Pancreas (tissue), 10 donors: ENCODE data around the gene PDZD2. TPM values are rescaled to one million over a fixed set of nuclear protein-coding genes. Genes with fewer than 3 reads are reported as not detected.

Source experiments
- ATAC-seq, 4 donors: fragments of 200-7000 bp; cut with Tn5 transposase; one replicate each; pipeline versions ENCODE4 v1.8.0 to v1.9.1; 2020; ENCODE audit warnings: mild to moderate bottlenecking in 4 of 4, moderate library complexity in 4 of 4
- DNase-seq, 6 donors: peaks; one replicate each; pipeline ENCODE4 v3.0.0-alpha.2; 2020
- FAIRE-seq: peaks from 2 replicates; lab custom pipeline; 2012; peaks lifted over from hg19 to GRCh38; lab: Jason Lieb, UNC
- H3K27ac ChIP-seq, 4 donors: fragments of 200-600 bp; sonication (generic); 1 replicate in 3 of 4; 2 replicates in 1 of 4; pipeline versions ENCODE4 v1.5.0 to v1.8.0; 2020
- H3K27me3 ChIP-seq, 4 donors: fragments of 200-600 bp; one replicate each; pipeline ENCODE4 v1.8.0; 2021
- H3K36me3 ChIP-seq, 3 donors: fragments of 200-600 bp; sonication (generic) in 1 of 3; one replicate each; pipeline versions ENCODE4 v1.5.0 to v1.8.0; 2020 to 2021
- H3K4me1 ChIP-seq, 3 donors: fragments of 200-600 bp; one replicate each; pipeline ENCODE4 v1.8.0; 2021
- H3K4me3 ChIP-seq, 4 donors: fragments of 200-600 bp; sonication (generic) in 2 of 4; one replicate each; pipeline versions ENCODE4 v1.5.0 to v1.8.0; 2020 to 2021
- H3K9me3 ChIP-seq, 4 donors: fragments of 200-600 bp; one replicate each; pipeline ENCODE4 v1.8.0; 2021
- WGBS, 2 donors: extraction: QIAGEN DNeasy Blood & Tissue Kit; methylation state at CpG; one replicate each; pipeline ENCODE4 v1.1.7; 2013; 5-methylcytosine and 5-hydroxymethylcytosine counted together
- intact Hi-C, 3 donors: fragments of 100-400 bp; cut with DNase I; formaldehyde crosslinking; loops; one replicate each; pipeline versions ENCODE4 v1.11.1 to v1.14.2; 2022
- polyA plus RNA-seq, 2 donors: library from polyadenylated mRNA; stranded (reverse); fragments of 200-250 nt; gene quantifications; one replicate each; pipeline ENCODE4 v1.2.3, GENCODE V29; 2013
- total RNA-seq, 6 donors: library from RNA; stranded (reverse); fragmentation: NEBNext Ultra II Directional in 4 of 6; extraction: Animal tissue kit (Norgen Biotek cat#: 25700) in 4 of 6; gene quantifications; one replicate each; pipeline versions ENCODE4 v1.2.1 to v1.2.4, GENCODE V29; 2021 to 2023
- TF ChIP-seq, protein P1 (sequence below), 4 donors: fragments of 200-600 bp; sonication (generic) in 3 of 4; IDR thresholded peaks; one replicate each; pipeline versions ENCODE4 v1.5.0 to v1.8.0; 2021; ENCODE audit warnings: antibody characterized with exemption in 4 of 4
- donor health status: healthy with polysubstance abuse.
- donor health status: DM: no; HTN: no; CAD: no; lungs with moderate emphysema.
- donor health status: DM: no; HTN: no; CAD: no.
- donor health status: control.
- donor health status: control.
- donor health status: Bipolar disorder and iron deficiency.
- donor health status: DM: yes; HTN: yes; CAD: no.
- donor health status: DM: no; HTN: no; CAD: no.
- donor health status: DM: no; HTN: no; CAD: no.
- donor health status: DM: yes; HTN: yes; CAD: no.

Gene PDZD2
- total and polyA plus RNA-seq, 8 donors = 1.4 to 4.5 (median 3.3) TPM

DNA sequence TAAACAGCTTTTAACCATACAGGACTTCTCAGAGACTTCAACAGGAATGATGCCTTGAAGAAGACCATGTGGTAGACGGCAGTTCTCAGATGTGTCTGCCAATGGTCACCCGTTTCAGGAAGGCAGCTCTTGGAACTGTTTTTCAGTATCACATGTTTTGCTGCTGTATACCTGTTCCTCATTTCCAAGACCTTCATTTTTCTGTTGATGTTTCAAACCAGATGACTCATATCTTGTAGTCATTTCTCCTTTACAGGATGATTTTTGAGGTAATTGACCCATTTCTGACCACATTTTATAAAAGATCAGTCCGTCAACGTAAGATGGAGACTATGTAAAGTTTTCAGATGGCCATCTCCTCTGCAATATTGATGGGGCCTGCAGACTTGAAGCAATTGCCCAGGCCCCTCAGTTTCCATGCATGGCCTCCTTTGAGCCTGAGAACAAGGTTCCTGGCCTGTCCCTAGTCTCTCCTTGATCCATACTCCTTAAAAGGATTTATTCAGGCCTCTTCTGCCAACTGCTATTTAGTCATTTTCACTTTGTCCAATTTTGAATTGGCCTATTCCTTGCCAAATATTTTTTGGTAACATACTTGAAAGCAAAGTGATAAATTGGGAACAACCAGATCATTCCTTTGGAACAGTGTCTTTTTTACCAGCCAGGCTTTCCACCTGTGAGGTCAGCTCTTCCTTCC is 128.6 kb downstream of the PDZD2 start:
- FAIRE-seq (no peak), ATAC-seq (no peak), DNase-seq (no peak)
- no peaks in the 10 kb centered on the region for H3K4me1 ChIP-seq
- no peaks in the 10 kb centered on the region for H3K36me3 ChIP-seq
- H3K9me3 ChIP-seq = no peaks in the 10 kb centered on the region
- no peaks in the 10 kb centered on the region for H3K27me3 ChIP-seq
- 52 to 72% methylated on average over 4 of the region's 4 CpGs for WGBS, 2 donors
- intact Hi-C loops = no loop called here
- no peak overlapping the region for H3K4me3 ChIP-seq
- TF ChIP-seq, protein P1, sequence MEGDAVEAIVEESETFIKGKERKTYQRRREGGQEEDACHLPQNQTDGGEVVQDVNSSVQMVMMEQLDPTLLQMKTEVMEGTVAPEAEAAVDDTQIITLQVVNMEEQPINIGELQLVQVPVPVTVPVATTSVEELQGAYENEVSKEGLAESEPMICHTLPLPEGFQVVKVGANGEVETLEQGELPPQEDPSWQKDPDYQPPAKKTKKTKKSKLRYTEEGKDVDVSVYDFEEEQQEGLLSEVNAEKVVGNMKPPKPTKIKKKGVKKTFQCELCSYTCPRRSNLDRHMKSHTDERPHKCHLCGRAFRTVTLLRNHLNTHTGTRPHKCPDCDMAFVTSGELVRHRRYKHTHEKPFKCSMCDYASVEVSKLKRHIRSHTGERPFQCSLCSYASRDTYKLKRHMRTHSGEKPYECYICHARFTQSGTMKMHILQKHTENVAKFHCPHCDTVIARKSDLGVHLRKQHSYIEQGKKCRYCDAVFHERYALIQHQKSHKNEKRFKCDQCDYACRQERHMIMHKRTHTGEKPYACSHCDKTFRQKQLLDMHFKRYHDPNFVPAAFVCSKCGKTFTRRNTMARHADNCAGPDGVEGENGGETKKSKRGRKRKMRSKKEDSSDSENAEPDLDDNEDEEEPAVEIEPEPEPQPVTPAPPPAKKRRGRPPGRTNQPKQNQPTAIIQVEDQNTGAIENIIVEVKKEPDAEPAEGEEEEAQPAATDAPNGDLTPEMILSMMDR (IDR thresholded peaks at IDR 0.05) = no peak
- no peak overlapping the region for H3K27ac ChIP-seq

DNA sequence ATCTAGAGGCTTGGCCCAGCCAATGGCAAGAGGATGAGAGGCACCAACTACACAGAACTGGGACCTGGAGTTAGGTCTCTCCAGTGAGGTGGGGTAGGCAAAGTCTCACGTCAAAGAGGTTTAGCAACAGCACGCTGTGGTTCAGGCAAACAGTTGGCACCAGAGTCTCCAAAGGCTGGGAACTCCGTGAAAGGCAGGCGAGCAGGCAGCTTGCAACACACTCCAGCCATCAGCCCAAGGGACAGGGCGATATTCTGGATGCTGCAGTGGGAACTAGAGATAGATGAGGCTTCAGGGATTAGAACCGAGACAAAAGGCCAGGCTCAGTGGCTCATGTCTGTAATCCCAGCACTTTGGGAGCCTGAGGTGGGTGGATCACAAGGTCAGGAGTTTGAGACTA is 129.1 kb downstream of the PDZD2 start:
- intact Hi-C loops = no loop called here
- no peak overlapping the region for H3K27ac ChIP-seq

DNA sequence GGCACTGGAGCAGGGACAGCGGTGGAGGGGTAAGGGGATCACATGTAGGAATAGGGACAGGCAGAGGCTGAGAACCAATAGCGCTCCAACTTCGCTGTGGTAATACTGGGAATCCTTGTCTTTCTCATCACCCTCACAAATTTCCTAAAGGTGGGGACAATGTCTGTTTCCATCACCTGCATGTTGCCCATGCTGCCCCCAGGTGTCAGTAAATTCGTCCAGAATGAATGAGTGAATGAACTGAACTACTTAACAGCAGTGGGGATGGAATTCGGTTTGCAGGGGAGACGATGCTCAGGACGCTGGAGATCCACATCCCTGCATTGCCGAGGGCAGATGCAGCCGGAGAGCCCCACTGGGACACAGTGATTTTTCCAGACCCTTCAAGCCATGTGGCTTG is 129.9 kb downstream of the PDZD2 start:
- no peak overlapping the region for H3K4me3 ChIP-seq
- intact Hi-C loops = no loop called here
- TF ChIP-seq, protein P1 (IDR thresholded peaks at IDR 0.05) = no peak
- WGBS, 2 donors = 61 to 74% methylated on average over 9 of the region's 9 CpGs
- no peaks in the 10 kb centered on the region for H3K4me1 ChIP-seq
- H3K9me3 ChIP-seq = no peaks in the 10 kb centered on the region
- ATAC-seq (no peak), FAIRE-seq (no peak), DNase-seq (no peak)
- H3K27ac ChIP-seq = no peak overlapping the region
- H3K27me3 ChIP-seq = no peaks in the 10 kb centered on the region
- no peaks in the 10 kb centered on the region for H3K36me3 ChIP-seq

More for the DNA sequence above, 129.1 kb downstream of the PDZD2 start:
- DNase-seq = no peak
- WGBS, 2 donors = 60 to 72% methylated on average over 6 of the region's 6 CpGs
- TF ChIP-seq, protein P1 (IDR thresholded peaks at IDR 0.05) = no peak
- no peak for FAIRE-seq
- no peaks in the 10 kb centered on the region for H3K9me3 ChIP-seq
- no peak for ATAC-seq
- no peaks in the 10 kb centered on the region for H3K36me3 ChIP-seq
- H3K4me3 ChIP-seq = no peak overlapping the region
- no peaks in the 10 kb centered on the region for H3K27me3 ChIP-seq
- no peaks in the 10 kb centered on the region for H3K4me1 ChIP-seq

DNA sequence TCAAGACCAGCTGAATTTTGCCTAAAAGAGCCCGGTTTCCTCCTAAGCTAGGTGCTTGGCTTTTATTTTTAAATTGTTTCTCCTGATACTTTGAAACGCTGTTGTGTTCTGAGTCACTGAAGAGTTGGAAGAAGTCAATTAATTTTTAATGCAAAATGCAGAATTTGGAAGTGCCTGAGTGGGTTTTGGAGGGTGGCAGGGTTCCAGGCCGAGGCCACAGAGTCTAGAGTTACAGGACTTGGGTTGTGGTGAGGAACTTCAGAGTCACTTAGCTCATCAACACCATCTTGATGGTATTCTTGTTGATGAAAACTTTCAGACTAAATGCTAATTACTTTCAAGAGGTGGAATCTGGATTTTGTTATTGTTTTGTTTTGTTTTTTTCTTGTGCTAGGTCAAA is 130.6 kb downstream of the PDZD2 start:
- 53 to 65% methylated on average over 3 of the region's 3 CpGs for WGBS, 2 donors
- no peak for DNase-seq
- FAIRE-seq = no peak
- intact Hi-C loops = no loop called here
- Histone ChIP-seq H3K4me3 (no peak overlapping the region), H3K4me1 (no peaks in the 10 kb centered on the region), H3K9me3 (no peaks in the 10 kb centered on the region), H3K27ac (no peak overlapping the region), H3K27me3 (no peaks in the 10 kb centered on the region), H3K36me3 (no peaks in the 10 kb centered on the region)
- TF ChIP-seq, protein P1 (IDR thresholded peaks at IDR 0.05) = no peak
- ATAC-seq = no peak

DNA sequence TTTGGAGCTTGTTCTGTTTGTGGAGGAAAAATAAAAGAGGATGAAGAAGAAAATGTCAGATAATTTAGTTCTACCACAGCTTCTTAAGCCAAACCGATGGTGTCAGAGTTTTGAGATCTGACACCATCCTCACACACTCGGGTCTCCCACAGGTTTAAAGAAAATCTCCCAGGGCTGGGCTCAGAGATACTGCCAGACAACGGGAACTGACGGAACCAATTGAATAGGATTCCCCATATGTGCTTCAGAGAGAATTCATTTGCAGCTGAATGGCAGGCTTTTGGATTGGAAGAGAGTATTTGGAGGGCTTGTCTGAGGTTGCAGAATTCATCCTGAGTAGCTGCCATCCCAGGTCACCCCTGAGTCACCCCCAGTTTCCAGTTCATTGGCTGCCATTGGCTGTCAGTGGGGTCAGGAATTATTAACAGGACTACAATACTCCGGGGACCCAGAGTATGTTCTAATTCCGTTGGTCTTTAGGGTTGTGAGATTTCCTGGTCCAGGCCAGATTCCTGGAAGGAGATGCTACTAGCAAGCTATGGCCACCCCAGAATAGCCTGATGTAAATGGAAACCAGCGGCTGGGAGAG is 131.3 kb downstream of the PDZD2 start:
- no peak overlapping the region for H3K27ac ChIP-seq
- no peak overlapping the region for H3K4me3 ChIP-seq
- H3K4me1 ChIP-seq = no peaks in the 10 kb centered on the region
- TF ChIP-seq, protein P1 (IDR thresholded peaks at IDR 0.05) = no peak
- intact Hi-C loops = no loop called here
- H3K9me3 ChIP-seq = no peaks in the 10 kb centered on the region
- no peak for ATAC-seq
- H3K27me3 ChIP-seq = no peaks in the 10 kb centered on the region
- no peak for DNase-seq
- no peaks in the 10 kb centered on the region for H3K36me3 ChIP-seq
- WGBS, 2 donors = 44 to 45% methylated on average over 7 of the region's 7 CpGs
- no peak for FAIRE-seq
